NCI-H1930 (cell line): ENCODE data around the gene ERBB4.

Experiments
- DNase-seq, 2 experiments: peaks; one replicate each; lab custom pipeline; 2025; lab: John Stamatoyannopoulos, UW

The ERBB4 gene

GRCh38 chr2:212428681-212429478 is 109.7 kb downstream of the ERBB4 start:
- no peak for DNase-seq

GRCh38 chr2:212427638-212428037 is 111.0 kb downstream of the ERBB4 start:
- DNase-seq: no peak

GRCh38 chr2:212426637-212427412 is 111.8 kb downstream of the ERBB4 start:
- no peak for DNase-seq

- no peak for DNase-seq
Observed at GRCh38 chr2:212424082-212424481, 114.5 kb downstream of the ERBB4 start.

- DNase-seq: no peak
Observed at GRCh38 chr2:212423089-212423488, 115.5 kb downstream of the ERBB4 start.

GRCh38 chr2:212421556-212422334 is 116.9 kb downstream of the ERBB4 start:
- DNase-seq: no peak

GRCh38 chr2:212416086-212416485 is 122.5 kb downstream of the ERBB4 start:
- no peak for DNase-seq

- DNase-seq: no peak
Observed at GRCh38 chr2:212414767-212415211, 123.8 kb downstream of the ERBB4 start.

- no peak for DNase-seq
Observed at GRCh38 chr2:212409560-212409959, 129.0 kb downstream of the ERBB4 start.

- no peak for DNase-seq
Observed at GRCh38 chr2:212408524-212408923, 130.1 kb downstream of the ERBB4 start.

- no peak for DNase-seq
Observed at GRCh38 chr2:212406716-212407115, 131.9 kb downstream of the ERBB4 start.

- no peak for DNase-seq
Observed at GRCh38 chr2:212402316-212402715, 136.3 kb downstream of the ERBB4 start.

- DNase-seq: no peak
Observed at GRCh38 chr2:212398316-212398715, 140.3 kb downstream of the ERBB4 start.

GRCh38 chr2:212392544-212392943 is 146.1 kb downstream of the ERBB4 start:
- DNase-seq: no peak

GRCh38 chr2:212392043-212392442 is 146.6 kb downstream of the ERBB4 start:
- no peak for DNase-seq

GRCh38 chr2:212387146-212387545 is 151.5 kb downstream of the ERBB4 start:
- no peak for DNase-seq

- no peak for DNase-seq
Observed at GRCh38 chr2:212385241-212385640, 153.4 kb downstream of the ERBB4 start.

- no peak for DNase-seq
Observed at GRCh38 chr2:212384027-212384426, 154.6 kb downstream of the ERBB4 start.

- no peak for DNase-seq
Observed at GRCh38 chr2:212381428-212382102, 157.0 kb downstream of the ERBB4 start.

GRCh38 chr2:212379103-212379502 is 159.5 kb downstream of the ERBB4 start:
- DNase-seq: no peak

- no peak for DNase-seq
Observed at GRCh38 chr2:212367431-212367830, 171.2 kb downstream of the ERBB4 start.
